HG03064 (cell line): ENCODE data around the gene HES5.

Experiments used
- ATAC-seq: cut with Tn5 transposase; IDR thresholded peaks from one replicate; pipeline ENCODE4 v1.9.1; 2021; ENCODE audit warnings: low read depth; ENCODE audit not compliant: unreplicated experiment

HES5 gene

GRCh38 chr1:2533365-2533764 is 3.3 kb upstream of the HES5 start:
- ATAC-seq, result no peak

GRCh38 chr1:2532485-2533160 is 2.6 kb upstream of the HES5 start:
- no peak for ATAC-seq

- ATAC-seq, result no peak
Observed at GRCh38 chr1:2530513-2531361, 674 bp upstream of the HES5 start.

GRCh38 chr1:2528966-2529783 is 888 bp downstream of the HES5 start:
- no peak for ATAC-seq

- no peak for ATAC-seq
Observed at GRCh38 chr1:2528611-2528965, 1.5 kb downstream of the HES5 start.

GRCh38 chr1:2528016-2528415 is 2.0 kb downstream of the HES5 start:
- no peak for ATAC-seq

GRCh38 chr1:2527556-2527860 is 2.6 kb downstream of the HES5 start:
- ATAC-seq, result no peak

- peak; percentile 33 for ATAC-seq
Observed at GRCh38 chr1:2526824-2527555, 3.1 kb downstream of the HES5 start.

GRCh38 chr1:2525920-2526823 is 3.9 kb downstream of the HES5 start, which contains the start of gene PANK4:
Gene PANK4 (minus strand): TSS chr1:2526596. CDS start chr1:2526587, 9 bp downstream.
- ATAC-seq, result peak; percentile 80

- ATAC-seq, result no peak
Observed at GRCh38 chr1:2525572-2525919, 4.5 kb downstream of the HES5 start.

- no peak for ATAC-seq
Observed at GRCh38 chr1:2523891-2524609, 6.0 kb downstream of the HES5 start.

GRCh38 chr1:2523191-2523890 is 6.7 kb downstream of the HES5 start:
- ATAC-seq, result no peak

- no peak for ATAC-seq
Observed at GRCh38 chr1:2522230-2522629, 7.8 kb downstream of the HES5 start.

- ATAC-seq, result no peak
Observed at GRCh38 chr1:2520806-2521205, 9.3 kb downstream of the HES5 start.

GRCh38 chr1:2520206-2520605 is 9.9 kb downstream of the HES5 start:
- ATAC-seq, result no peak

- ATAC-seq, result no peak
Observed at GRCh38 chr1:2519729-2520128, 10.3 kb downstream of the HES5 start.

GRCh38 chr1:2519029-2519685 is 10.9 kb downstream of the HES5 start:
- no peak for ATAC-seq

- no peak for ATAC-seq
Observed at GRCh38 chr1:2518528-2518927, 11.5 kb downstream of the HES5 start.
